ENCODE data around the gene TRIM42.

Gene TRIM42

DNA sequence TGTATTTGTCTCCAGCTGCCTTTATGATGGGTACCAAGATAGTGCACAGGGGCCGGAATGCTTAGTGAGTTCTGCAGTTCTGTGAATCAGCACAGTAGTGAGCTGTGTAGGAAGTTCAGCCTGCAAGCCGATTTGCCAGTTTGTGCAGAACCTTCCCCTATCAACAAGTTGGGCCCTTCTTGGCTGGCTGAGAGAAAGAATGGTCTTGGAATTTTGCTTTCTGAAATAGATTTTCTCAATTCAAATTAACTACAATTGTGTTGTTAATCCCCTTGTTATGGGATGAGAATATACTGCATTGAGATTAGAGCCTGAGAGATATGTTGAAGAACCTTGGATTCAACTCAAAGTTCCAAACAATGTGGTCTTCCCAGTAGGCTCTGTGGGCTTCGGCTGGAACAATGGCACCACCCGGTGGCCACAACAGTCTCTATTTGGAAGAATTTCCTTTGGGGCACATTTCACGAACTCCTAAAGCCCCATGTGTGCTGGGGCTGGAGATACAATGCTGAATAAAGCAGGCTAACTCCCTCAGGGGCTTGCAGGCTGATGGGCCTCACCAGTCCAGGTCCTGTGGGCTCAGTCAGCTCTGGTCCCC lies 59.1 kb downstream of the TRIM42 start:
- Histone ChIP-seq H3K27me3 (ENCODE audit: insufficient read depth, poor library complexity, severe bottlenecking) (peaks cover 7% of the 10 kb centered on the region), H3K27ac (replicated peaks) (no peak overlapping the region), H3K4me3 (replicated peaks; ENCODE audit: insufficient read depth, low read length) (no peak overlapping the region)
- peak in 1 of 2 experiments; percentile 10 for DNase-seq (ENCODE audit: low read depth in 1 of 2, low spot score in 1 of 2)
- no peak for TF ChIP-seq SPI1 (IDR thresholded peaks at IDR 0.05; ENCODE audit: borderline replicate concordance, low read depth)
- TF ChIP-seq, protein P1, sequence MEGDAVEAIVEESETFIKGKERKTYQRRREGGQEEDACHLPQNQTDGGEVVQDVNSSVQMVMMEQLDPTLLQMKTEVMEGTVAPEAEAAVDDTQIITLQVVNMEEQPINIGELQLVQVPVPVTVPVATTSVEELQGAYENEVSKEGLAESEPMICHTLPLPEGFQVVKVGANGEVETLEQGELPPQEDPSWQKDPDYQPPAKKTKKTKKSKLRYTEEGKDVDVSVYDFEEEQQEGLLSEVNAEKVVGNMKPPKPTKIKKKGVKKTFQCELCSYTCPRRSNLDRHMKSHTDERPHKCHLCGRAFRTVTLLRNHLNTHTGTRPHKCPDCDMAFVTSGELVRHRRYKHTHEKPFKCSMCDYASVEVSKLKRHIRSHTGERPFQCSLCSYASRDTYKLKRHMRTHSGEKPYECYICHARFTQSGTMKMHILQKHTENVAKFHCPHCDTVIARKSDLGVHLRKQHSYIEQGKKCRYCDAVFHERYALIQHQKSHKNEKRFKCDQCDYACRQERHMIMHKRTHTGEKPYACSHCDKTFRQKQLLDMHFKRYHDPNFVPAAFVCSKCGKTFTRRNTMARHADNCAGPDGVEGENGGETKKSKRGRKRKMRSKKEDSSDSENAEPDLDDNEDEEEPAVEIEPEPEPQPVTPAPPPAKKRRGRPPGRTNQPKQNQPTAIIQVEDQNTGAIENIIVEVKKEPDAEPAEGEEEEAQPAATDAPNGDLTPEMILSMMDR (IDR thresholded peaks at IDR 0.05; ENCODE audit: insufficient read depth, low read length): no peak
- TF ChIP-seq GABPA (IDR thresholded peaks at IDR 0.05; ENCODE audit: low read depth): no peak
- TF ChIP-seq POLR2AphosphoS5 (IDR thresholded peaks at IDR 0.05; ENCODE audit: low read depth): no peak
- TF ChIP-seq, protein P2, sequence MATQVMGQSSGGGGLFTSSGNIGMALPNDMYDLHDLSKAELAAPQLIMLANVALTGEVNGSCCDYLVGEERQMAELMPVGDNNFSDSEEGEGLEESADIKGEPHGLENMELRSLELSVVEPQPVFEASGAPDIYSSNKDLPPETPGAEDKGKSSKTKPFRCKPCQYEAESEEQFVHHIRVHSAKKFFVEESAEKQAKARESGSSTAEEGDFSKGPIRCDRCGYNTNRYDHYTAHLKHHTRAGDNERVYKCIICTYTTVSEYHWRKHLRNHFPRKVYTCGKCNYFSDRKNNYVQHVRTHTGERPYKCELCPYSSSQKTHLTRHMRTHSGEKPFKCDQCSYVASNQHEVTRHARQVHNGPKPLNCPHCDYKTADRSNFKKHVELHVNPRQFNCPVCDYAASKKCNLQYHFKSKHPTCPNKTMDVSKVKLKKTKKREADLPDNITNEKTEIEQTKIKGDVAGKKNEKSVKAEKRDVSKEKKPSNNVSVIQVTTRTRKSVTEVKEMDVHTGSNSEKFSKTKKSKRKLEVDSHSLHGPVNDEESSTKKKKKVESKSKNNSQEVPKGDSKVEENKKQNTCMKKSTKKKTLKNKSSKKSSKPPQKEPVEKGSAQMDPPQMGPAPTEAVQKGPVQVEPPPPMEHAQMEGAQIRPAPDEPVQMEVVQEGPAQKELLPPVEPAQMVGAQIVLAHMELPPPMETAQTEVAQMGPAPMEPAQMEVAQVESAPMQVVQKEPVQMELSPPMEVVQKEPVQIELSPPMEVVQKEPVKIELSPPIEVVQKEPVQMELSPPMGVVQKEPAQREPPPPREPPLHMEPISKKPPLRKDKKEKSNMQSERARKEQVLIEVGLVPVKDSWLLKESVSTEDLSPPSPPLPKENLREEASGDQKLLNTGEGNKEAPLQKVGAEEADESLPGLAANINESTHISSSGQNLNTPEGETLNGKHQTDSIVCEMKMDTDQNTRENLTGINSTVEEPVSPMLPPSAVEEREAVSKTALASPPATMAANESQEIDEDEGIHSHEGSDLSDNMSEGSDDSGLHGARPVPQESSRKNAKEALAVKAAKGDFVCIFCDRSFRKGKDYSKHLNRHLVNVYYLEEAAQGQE (IDR thresholded peaks at IDR 0.05; ENCODE audit: insufficient replicate concordance, low read depth): no peak

DNA sequence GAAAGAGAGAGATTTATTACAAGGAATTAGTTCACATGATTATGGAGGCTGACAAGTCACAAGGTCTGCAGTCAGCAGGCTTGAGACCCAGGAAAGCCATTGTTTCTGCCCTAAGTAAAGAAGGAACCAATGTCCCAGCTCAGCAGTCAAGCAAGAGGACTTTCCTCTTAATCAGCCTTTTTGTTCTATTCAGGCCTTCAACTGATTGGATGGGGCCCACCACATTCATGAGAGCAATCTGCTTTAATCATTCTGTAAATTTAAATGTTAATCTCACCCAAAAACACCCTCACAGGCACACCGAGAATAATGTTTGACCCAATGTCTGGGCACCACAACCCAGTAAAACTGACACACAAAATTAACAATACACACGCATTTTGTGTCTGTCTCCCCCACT lies 64.3 kb downstream of the TRIM42 start:
- DNase-seq (ENCODE audit: low read depth in 1 of 2, low spot score in 1 of 2): no peak
- TF ChIP-seq, protein P1 (IDR thresholded peaks at IDR 0.05; ENCODE audit: insufficient read depth, low read length): no peak
- no peak for TF ChIP-seq SPI1 (IDR thresholded peaks at IDR 0.05; ENCODE audit: borderline replicate concordance, low read depth)
- TF ChIP-seq GABPA (IDR thresholded peaks at IDR 0.05; ENCODE audit: low read depth): no peak
- no peak for TF ChIP-seq POLR2AphosphoS5 (IDR thresholded peaks at IDR 0.05; ENCODE audit: low read depth)
- TF ChIP-seq, protein P2 (IDR thresholded peaks at IDR 0.05; ENCODE audit: insufficient replicate concordance, low read depth): no peak
- H3K27ac ChIP-seq (replicated peaks): no peak overlapping the region

DNA sequence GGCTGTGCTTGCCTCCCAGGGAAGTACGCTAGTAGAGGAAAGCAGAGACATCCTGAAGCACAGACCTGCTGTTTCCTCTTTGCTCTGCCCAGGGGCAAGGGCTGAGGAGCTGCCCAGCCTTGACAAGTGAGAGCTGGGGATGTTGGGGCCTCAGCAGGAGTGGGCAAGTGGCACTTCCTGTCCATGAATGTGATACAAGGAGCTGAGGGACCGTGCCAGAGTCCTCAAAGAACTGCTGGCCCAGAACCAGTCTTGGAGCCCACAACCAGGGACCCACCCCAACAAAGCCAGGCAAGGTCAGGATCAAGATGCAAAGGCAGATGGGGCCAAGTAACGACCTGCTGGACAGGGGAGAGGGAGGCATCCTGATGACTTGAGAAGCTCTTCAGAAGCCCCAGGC lies 70.3 kb downstream of the TRIM42 start:
- no peak for TF ChIP-seq SPI1 (IDR thresholded peaks at IDR 0.05; ENCODE audit: borderline replicate concordance, low read depth)
- TF ChIP-seq, protein P2 (IDR thresholded peaks at IDR 0.05; ENCODE audit: insufficient replicate concordance, low read depth): no peak
- no peak for TF ChIP-seq POLR2AphosphoS5 (IDR thresholded peaks at IDR 0.05; ENCODE audit: low read depth)
- TF ChIP-seq, protein P1 (IDR thresholded peaks at IDR 0.05; ENCODE audit: insufficient read depth, low read length): no peak
- no peak for TF ChIP-seq GABPA (IDR thresholded peaks at IDR 0.05; ENCODE audit: low read depth)

More for the DNA sequence above, 64.3 kb downstream of the TRIM42 start:
- H3K27me3 ChIP-seq (ENCODE audit: insufficient read depth, poor library complexity, severe bottlenecking): no peaks in the 10 kb centered on the region
- no peak overlapping the region for H3K4me3 ChIP-seq (replicated peaks; ENCODE audit: insufficient read depth, low read length)

More for the DNA sequence above, 70.3 kb downstream of the TRIM42 start:
- no peak overlapping the region for H3K4me3 ChIP-seq (replicated peaks; ENCODE audit: insufficient read depth, low read length)
- H3K27me3 ChIP-seq (ENCODE audit: insufficient read depth, poor library complexity, severe bottlenecking): no peaks in the 10 kb centered on the region
- no peak overlapping the region for H3K27ac ChIP-seq (replicated peaks)
- no peak for DNase-seq (ENCODE audit: low read depth in 1 of 2, low spot score in 1 of 2)
